Right cardiac atrium (tissue), 5 donors: ENCODE data around the gene NNMT. TPM values are rescaled to one million over a fixed set of nuclear protein-coding genes. Genes with fewer than 3 reads are reported as not detected.
A peak's percentile ranks its signal among the peaks of the same experiment; 100 is the strongest.

Experiments
- ATAC-seq, 2 donors: fragments of 200-7000 bp; cut with Tn5 transposase; one replicate each; pipeline versions ENCODE4 v1.8.0 to v1.9.1; 2020; ENCODE audit warnings: moderate library complexity in 2 of 2, mild to moderate bottlenecking in 1 of 2
- DNase-seq, 3 donors: peaks; one replicate each; pipeline ENCODE4 v3.0.0-alpha.2; 2020
- H3K27ac ChIP-seq: one replicate; pipeline ENCODE4 v1.5.1; 2013; ENCODE audit warnings: mild to moderate bottlenecking, low read length, control low read depth, moderate library complexity
- H3K27me3 ChIP-seq: one replicate; pipeline ENCODE4 v1.6.1; 2013; ENCODE audit not compliant: control insufficient read depth, insufficient read depth
- H3K4me1 ChIP-seq: one replicate; pipeline ENCODE4 v1.6.1; 2013; ENCODE audit warnings: low read length; ENCODE audit not compliant: control insufficient read depth, insufficient read depth
- H3K4me3 ChIP-seq: one replicate; pipeline ENCODE4 v1.5.1; 2013; ENCODE audit warnings: low read length, control low read depth
- H3K9me3 ChIP-seq: one replicate; pipeline ENCODE4 v1.6.1; 2013; ENCODE audit warnings: low read length; ENCODE audit not compliant: control insufficient read depth
- WGBS: extraction: QIAGEN DNeasy Blood & Tissue Kit; methylation state at CpG from one replicate; pipeline ENCODE4 v1.1.7; 2013; 5-methylcytosine and 5-hydroxymethylcytosine counted together
- intact Hi-C, 4 donors: fragments of 100-400 bp; cut with DNase I; formaldehyde crosslinking; loops; one replicate each; pipeline versions ENCODE4 v1.11.0 to v1.14.0; 2022 to 2023
- polyA plus RNA-seq: library from polyadenylated mRNA; stranded (reverse); fragments of 200-250 nt; gene quantifications from one replicate; pipeline ENCODE4 v1.2.3, GENCODE V29; 2013
- total RNA-seq, 4 donors: library from RNA; stranded (reverse); fragmentation: NEBNext Ultra II Directional; extraction: Animal tissue kit (Norgen Biotek cat#: 25700); gene quantifications; one replicate each; pipeline ENCODE4 v1.2.1, GENCODE V29; 2021
- donor health status: healthy with polysubstance abuse.
- donor health status: DM: no; HTN: yes; CAD: no.
- donor health status: DM: no; HTN: no; CAD: no.
- donor health status: DM: no; HTN: yes; CAD: no; lungs with severe emphysema.
- donor health status: DM: yes; HTN: yes; CAD: no.

Gene NNMT
- total and polyA plus RNA-seq, 5 donors: 16.8 to 183 (median 56.9) TPM

DNA sequence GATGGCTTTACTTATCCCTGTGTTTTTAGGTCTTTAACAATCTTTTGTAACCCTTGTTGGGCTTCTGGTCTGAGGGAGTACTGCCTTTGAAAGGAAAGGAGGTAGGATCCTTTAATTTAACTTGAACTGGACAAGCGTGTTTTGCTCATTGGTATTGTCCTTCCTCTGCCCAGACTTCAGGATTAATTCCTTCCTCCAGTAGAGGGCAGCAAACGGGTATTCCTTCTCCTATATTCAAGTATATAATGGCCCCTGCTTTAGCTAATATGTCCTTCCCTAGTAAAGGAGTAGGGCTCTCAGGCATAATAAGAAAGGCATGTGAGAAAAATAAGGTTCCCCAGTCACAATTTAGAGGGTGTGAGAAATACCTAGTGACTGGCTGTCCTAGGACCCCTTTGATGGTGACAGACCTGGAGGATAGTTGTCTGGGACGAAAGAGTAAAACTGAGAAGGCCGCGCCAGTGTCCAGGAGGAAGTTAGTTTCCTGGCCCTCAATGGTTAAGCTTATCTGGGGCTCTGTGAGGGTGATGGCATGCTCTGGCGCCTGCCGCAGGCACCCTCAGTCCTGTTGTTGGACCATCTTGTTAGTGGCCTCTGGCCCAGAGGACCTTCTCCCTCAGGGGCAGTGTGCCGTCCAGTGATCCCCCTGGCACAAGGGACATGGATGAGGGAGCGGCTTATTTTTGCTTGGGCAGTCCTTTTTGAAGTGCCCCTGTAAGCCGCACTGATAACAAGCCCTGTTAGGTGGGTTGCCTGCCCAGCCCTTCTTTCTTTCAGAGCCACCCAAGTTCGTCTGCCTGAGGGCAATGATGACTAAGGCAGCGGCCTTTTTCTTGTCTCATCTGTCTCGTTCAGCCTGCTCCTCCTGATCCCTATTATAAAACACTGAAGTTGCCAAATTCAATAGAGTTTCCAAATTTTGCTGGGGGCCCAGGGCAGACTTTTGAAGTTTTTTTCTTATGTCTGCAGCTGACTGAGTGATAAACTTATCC, 52.3 kb downstream of the NNMT start:
- no peak overlapping the region for H3K4me3 ChIP-seq
- peak; percentile 69 to 75 for ATAC-seq
- no peaks in the 10 kb centered on the region for H3K9me3 ChIP-seq
- intact Hi-C loops: loop anchor here in 1 of 4 donors (10.0 kb wide), 1 partner anchor 64 kb away; no protein-coding TSS in a partner anchor
- 71% methylated on average over 13 of the region's 13 CpGs for WGBS
- peak in 1 of 3 donors; percentile 30 for DNase-seq
- no peak overlapping the region for H3K27ac ChIP-seq
- H3K4me1 ChIP-seq: no peaks in the 10 kb centered on the region
- no peaks in the 10 kb centered on the region for H3K27me3 ChIP-seq

DNA sequence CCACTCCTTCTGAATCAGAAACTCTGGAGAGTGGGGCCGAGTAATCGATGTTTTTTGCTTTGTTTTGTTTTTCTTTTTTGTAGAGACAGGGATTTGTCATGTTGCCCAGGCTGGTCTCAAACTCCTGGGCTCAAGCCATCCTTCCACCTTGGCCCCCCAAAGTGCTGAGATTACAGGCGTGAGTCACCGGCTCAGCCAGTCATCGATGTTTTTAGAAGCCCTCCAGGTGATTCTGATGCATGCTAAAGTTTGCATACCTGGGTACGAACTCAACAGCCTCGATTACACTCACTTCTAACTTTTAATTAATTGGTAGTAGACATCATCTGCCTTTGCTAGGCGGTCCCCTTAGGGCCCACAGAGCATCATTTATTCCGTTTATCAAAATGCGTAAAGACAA, 53.8 kb downstream of the NNMT start:
- no peak overlapping the region for H3K27ac ChIP-seq
- 81% methylated on average over 10 of the region's 10 CpGs for WGBS
- no peaks in the 10 kb centered on the region for H3K27me3 ChIP-seq
- DNase-seq: no peak
- ATAC-seq: no peak
- intact Hi-C loops: no loop called here
- H3K4me3 ChIP-seq: no peak overlapping the region
- H3K4me1 ChIP-seq: no peaks in the 10 kb centered on the region
- H3K9me3 ChIP-seq: no peaks in the 10 kb centered on the region

DNA sequence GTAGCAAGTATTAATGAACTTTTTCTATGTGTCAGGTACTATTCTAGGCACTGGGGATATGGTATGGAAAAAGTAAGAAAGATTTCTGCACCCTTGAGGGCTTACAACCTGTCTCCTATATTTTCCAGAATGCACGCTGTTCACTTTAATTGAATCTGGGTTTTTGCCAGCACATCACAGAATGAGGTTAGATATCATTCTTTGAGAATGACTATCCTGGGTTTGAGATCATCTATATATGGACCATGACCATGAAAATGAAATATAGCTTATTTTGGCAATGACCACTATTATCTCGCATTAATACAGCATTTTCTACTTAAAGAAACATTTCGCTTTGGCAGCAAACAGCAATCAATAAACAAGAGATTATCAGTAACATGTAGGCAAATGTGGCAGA, 57.2 kb downstream of the NNMT start:
- H3K9me3 ChIP-seq: no peaks in the 10 kb centered on the region
- no peak overlapping the region for H3K27ac ChIP-seq
- DNase-seq (no peak), ATAC-seq (no peak)
- 76% methylated on average over 3 of the region's 3 CpGs for WGBS
- no peak overlapping the region for H3K4me3 ChIP-seq
- no peaks in the 10 kb centered on the region for H3K27me3 ChIP-seq
- no peaks in the 10 kb centered on the region for H3K4me1 ChIP-seq
- intact Hi-C loops: no loop called here

DNA sequence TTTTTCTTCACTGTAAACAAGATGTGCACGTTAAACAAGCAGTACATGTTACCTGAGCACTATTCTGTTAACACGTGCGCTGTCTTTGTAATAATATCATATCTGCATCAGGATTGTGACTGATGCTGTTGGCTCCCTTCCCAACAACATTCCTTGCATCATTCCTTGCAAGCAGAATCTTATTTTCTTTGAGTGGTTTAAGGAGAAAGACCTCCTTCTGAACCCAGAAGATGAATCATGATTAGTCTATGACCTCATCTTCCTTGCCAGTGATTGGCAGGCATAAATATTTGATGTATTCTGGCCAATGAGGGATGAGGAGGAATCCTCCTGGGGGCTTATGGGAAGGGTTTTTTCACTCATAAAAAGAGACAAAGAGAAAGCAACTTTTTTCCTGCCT, 57.9 kb downstream of the NNMT start:
- ATAC-seq: no peak
- H3K27ac ChIP-seq: no peak overlapping the region
- no peaks in the 10 kb centered on the region for H3K9me3 ChIP-seq
- WGBS: 66% methylated on average over 3 of the region's 3 CpGs
- no peak overlapping the region for H3K4me3 ChIP-seq
- intact Hi-C loops: no loop called here
- no peaks in the 10 kb centered on the region for H3K27me3 ChIP-seq
- DNase-seq: no peak
- no peaks in the 10 kb centered on the region for H3K4me1 ChIP-seq

DNA sequence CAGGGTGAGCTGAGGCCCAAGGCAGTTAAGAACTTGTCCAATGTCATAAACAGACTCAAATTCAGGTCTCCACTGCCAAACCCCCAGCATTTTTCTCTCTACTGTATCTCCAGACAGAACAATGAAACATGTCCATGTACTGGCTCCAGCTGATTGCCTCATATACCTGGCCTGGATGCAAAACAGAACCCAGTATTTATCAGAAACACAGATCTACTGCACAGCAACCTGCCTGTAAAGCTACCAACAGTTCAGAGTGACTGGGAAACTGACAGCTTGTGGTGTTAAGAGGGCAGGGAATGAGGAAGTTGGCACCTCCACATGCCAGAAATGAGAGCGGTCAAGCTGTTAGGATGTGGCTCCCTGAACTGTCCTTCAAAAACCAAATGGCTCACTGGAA, 62.5 kb downstream of the NNMT start:
- no peaks in the 10 kb centered on the region for H3K4me1 ChIP-seq
- H3K27me3 ChIP-seq: no peaks in the 10 kb centered on the region
- H3K27ac ChIP-seq: no peak overlapping the region
- H3K4me3 ChIP-seq: no peak overlapping the region
- intact Hi-C loops: loop anchor here in 1 of 4 donors (5.0 kb wide), 1 partner anchor 109 kb away; no protein-coding TSS in a partner anchor
- peak in 1 of 2 donors; percentile 55 for ATAC-seq
- H3K9me3 ChIP-seq: no peaks in the 10 kb centered on the region
- 62% methylated on average over 1 of the region's 1 CpG for WGBS
- no peak for DNase-seq

DNA sequence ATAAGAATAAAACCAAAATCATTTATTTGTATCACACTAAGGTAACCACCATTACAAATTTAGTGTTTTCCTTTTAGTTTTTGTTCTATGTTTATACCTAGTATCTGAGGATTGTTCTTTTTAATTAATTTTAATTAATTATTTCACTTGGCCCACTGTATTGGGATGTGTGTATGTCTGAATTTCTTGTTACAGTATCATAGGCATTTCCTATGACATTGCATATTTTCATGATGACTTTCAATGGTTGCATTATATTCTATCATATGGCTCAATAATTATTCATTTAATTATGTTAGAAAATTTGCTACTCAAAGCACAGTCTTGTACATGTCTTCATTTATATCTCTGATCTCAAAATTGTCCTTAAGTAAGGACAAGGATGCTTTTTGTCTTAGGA, 63.1 kb downstream of the NNMT start:
- Histone ChIP-seq H3K27ac (no peak overlapping the region), H3K4me3 (no peak overlapping the region), H3K4me1 (no peaks in the 10 kb centered on the region), H3K9me3 (no peaks in the 10 kb centered on the region), H3K27me3 (no peaks in the 10 kb centered on the region)
- intact Hi-C loops: loop anchor here in 1 of 4 donors (5.0 kb wide), 1 partner anchor 108 kb away; no protein-coding TSS in a partner anchor
- ATAC-seq (no peak), DNase-seq (no peak)

DNA sequence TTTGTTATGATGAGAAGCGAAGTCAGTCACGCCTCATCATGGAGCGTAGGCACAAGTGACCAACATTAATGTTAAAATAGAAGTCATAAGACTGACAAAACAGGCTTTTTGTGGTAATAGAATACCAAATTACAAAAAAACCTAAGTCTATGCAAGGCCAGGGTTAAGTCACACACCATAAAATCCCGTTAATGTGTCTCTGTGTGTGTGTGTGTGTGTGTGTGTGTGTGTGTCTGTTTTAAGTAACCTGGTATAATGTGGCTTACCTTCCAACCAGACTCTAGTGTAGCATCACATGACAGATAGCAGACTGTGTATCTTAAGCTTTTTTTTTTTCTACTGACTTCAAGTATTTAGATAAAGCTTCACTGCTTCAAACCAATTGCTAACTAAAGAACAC, 66.1 kb downstream of the NNMT start:
- WGBS: 86% methylated on average over 4 of the region's 4 CpGs
- Histone ChIP-seq H3K9me3 (no peaks in the 10 kb centered on the region), H3K4me1 (no peaks in the 10 kb centered on the region), H3K27me3 (no peaks in the 10 kb centered on the region), H3K27ac (no peak overlapping the region), H3K4me3 (no peak overlapping the region)
- intact Hi-C loops: no loop called here
- no peak for ATAC-seq
- DNase-seq: no peak

DNA sequence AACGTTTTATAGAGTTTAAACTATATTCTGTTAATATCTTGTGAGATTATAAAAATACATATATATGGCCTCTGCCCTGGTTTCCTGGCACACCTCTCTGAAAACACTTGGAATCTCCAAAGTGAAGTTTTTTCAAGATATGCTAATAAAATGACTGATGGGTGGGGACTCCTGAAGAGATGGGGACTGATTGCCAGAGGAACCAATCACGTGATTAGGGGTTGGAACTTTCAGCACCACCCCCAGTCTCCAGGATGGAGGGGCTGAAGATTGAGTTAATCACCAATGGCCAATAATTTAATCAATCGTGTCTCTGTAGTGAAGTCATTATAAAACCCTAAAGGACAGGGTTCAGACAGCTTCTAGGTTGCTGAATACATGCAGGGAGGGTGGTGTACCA, 66.8 kb downstream of the NNMT start:
- DNase-seq (no peak), ATAC-seq (no peak)
- 62% methylated on average over 3 of the region's 3 CpGs for WGBS
- Histone ChIP-seq H3K27ac (no peak overlapping the region), H3K4me3 (no peak overlapping the region), H3K27me3 (no peaks in the 10 kb centered on the region), H3K9me3 (no peaks in the 10 kb centered on the region), H3K4me1 (no peaks in the 10 kb centered on the region)
- intact Hi-C loops: no loop called here

Other genes starting within 250 kb of the NNMT start
- 10 to 100 TPM; 61.5 to 89.7 (median 79.4) TPM for gene ZBTB16, start 236.7 kb upstream of the NNMT start, total RNA-seq
- gene ZBTB16, start 236.7 kb upstream of the NNMT start, polyA plus RNA-seq: 49.8 TPM
- 10 to 100 TPM in 1 of 4 donors, 1 to 10 TPM in 3; 6.7 to 13.6 (median 8.5) TPM for gene C11orf71, start 104.1 kb downstream of the NNMT start, total RNA-seq
- gene C11orf71, start 104.1 kb downstream of the NNMT start, polyA plus RNA-seq: 11.8 TPM
- gene RBM7, start 104.3 kb downstream of the NNMT start, total RNA-seq: 10 to 100 TPM; 20.5 to 24.5 (median 22.2) TPM
- 7.9 TPM for gene RBM7, start 104.3 kb downstream of the NNMT start, polyA plus RNA-seq
- 100 to 1,000 TPM; 119 to 131 (median 122) TPM for gene REXO2, start 143.1 kb downstream of the NNMT start, total RNA-seq
- gene REXO2, start 143.1 kb downstream of the NNMT start, polyA plus RNA-seq: 175 TPM